Subcutaneous abdominal adipose tissue (tissue), 5 donors: ENCODE results near the gene GAGE12H.
"Not testable (repeated sequence)": the region's sequence is repeated elsewhere in the genome, so short reads cannot be mapped to it uniquely, and the experiment has no call there.

ENCODE experiments used
- H3K27ac ChIP-seq: one replicate; pipeline ENCODE4 v1.7.0; 2013; ENCODE audit warnings: low read depth, mild to moderate bottlenecking, inconsistent platforms, low read length, moderate library complexity
- H3K27me3 ChIP-seq, 5 donors: one replicate each; pipeline ENCODE4 v1.7.0; 2013; ENCODE audit warnings: low read length in 5 of 5, inconsistent platforms in 1 of 5; ENCODE audit not compliant: control insufficient read depth in 5 of 5, insufficient read depth in 4 of 5
- H3K36me3 ChIP-seq, 5 donors: one replicate each; pipeline ENCODE4 v1.7.0; 2013; ENCODE audit warnings: low read length in 5 of 5; ENCODE audit not compliant: control insufficient read depth in 5 of 5, insufficient read depth in 5 of 5
- H3K4me1 ChIP-seq, 5 donors: one replicate each; pipeline ENCODE4 v1.7.0; 2013; ENCODE audit warnings: low read length in 5 of 5, mild to moderate bottlenecking in 3 of 5, moderate library complexity in 1 of 5; ENCODE audit not compliant: control insufficient read depth in 5 of 5, insufficient read depth in 5 of 5
- H3K4me3 ChIP-seq, 5 donors: one replicate each; pipeline ENCODE4 v1.7.0; 2013; ENCODE audit warnings: low read length in 5 of 5, low read depth in 1 of 5
- H3K9ac ChIP-seq, 5 donors: one replicate each; pipeline ENCODE4 v1.7.0; 2013; ENCODE audit warnings: low read length in 5 of 5, mild to moderate bottlenecking in 4 of 5, moderate library complexity in 3 of 5
- H3K9me3 ChIP-seq, 5 donors: one replicate each; pipeline ENCODE4 v1.7.0; 2013; ENCODE audit warnings: low read length in 5 of 5; ENCODE audit not compliant: control insufficient read depth in 5 of 5
- donor health status: healthy.
- donor health status: healthy.
- donor health status: healthy.
- donor health status: healthy.
- donor health status: healthy.

Gene GAGE12H, protein sequence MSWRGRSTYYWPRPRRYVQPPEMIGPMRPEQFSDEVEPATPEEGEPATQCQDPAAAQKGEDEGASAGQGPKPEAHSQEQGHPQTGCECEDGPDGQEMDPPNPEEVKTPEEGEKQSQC

DNA sequence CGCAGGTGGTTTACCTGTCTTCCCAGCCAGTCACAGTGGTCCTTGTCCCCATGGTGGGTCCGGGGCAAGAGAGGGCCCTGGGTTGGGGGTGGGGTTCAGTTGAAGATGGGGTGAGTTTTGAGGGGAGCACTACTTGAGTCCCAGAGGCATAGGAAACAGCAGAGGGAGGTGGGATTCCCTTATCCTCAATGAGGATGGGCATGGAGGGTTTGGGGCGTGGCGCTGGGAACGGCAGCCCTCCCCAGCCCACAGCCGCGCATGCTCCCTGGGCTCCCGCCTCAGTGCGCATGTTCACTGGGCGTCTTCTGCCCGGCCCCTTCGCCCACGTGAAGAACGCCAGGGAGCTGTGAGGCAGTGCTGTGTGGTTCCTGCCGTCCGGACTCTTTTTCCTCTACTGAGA, at the start of gene GAGE12H:
GAGE12H (plus strand) TSS at position 301 of the 400 bp plus-strand sequence. CDS start 1,155 bp downstream, outside the sequence.
- H3K4me3 ChIP-seq, H3K27me3 ChIP-seq, H3K4me1 ChIP-seq, H3K27ac ChIP-seq, H3K9me3 ChIP-seq, H3K9ac ChIP-seq, H3K36me3 ChIP-seq: not testable (repeated sequence)

DNA sequence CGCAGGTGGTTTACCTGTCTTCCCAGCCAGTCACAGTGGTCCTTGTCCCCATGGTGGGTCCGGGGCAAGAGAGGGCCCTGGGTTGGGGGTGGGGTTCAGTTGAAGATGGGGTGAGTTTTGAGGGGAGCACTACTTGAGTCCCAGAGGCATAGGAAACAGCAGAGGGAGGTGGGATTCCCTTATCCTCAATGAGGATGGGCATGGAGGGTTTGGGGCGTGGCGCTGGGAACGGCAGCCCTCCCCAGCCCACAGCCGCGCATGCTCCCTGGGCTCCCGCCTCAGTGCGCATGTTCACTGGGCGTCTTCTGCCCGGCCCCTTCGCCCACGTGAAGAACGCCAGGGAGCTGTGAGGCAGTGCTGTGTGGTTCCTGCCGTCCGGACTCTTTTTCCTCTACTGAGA, 47.9 kb upstream of the GAGE12H start, which contains the start of gene GAGE12C:
GAGE12C (plus strand) TSS at position 301 of the 400 bp plus-strand sequence. CDS start 1,155 bp downstream, outside the sequence.
- H3K4me3 ChIP-seq, H3K27ac ChIP-seq, H3K36me3 ChIP-seq, H3K27me3 ChIP-seq, H3K9me3 ChIP-seq, H3K4me1 ChIP-seq, H3K9ac ChIP-seq: not testable (repeated sequence)

DNA sequence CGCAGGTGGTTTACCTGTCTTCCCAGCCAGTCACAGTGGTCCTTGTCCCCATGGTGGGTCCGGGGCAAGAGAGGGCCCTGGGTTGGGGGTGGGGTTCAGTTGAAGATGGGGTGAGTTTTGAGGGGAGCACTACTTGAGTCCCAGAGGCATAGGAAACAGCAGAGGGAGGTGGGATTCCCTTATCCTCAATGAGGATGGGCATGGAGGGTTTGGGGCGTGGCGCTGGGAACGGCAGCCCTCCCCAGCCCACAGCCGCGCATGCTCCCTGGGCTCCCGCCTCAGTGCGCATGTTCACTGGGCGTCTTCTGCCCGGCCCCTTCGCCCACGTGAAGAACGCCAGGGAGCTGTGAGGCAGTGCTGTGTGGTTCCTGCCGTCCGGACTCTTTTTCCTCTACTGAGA, 38.3 kb upstream of the GAGE12H start, which contains the start of gene GAGE12D:
GAGE12D (plus strand) TSS at position 301 of the 400 bp plus-strand sequence. CDS start 1,155 bp downstream, outside the sequence.
- not testable (repeated sequence) for H3K36me3 ChIP-seq, H3K4me3 ChIP-seq, H3K27me3 ChIP-seq, H3K9me3 ChIP-seq, H3K4me1 ChIP-seq, H3K27ac ChIP-seq, H3K9ac ChIP-seq

DNA sequence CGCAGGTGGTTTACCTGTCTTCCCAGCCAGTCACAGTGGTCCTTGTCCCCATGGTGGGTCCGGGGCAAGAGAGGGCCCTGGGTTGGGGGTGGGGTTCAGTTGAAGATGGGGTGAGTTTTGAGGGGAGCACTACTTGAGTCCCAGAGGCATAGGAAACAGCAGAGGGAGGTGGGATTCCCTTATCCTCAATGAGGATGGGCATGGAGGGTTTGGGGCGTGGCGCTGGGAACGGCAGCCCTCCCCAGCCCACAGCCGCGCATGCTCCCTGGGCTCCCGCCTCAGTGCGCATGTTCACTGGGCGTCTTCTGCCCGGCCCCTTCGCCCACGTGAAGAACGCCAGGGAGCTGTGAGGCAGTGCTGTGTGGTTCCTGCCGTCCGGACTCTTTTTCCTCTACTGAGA, 28.8 kb upstream of the GAGE12H start, which contains the start of gene GAGE12E:
GAGE12E (plus strand) TSS at position 301 of the 400 bp plus-strand sequence. CDS start 1,155 bp downstream, outside the sequence.
- not testable (repeated sequence) for H3K9me3 ChIP-seq, H3K36me3 ChIP-seq, H3K9ac ChIP-seq, H3K27me3 ChIP-seq, H3K4me1 ChIP-seq, H3K4me3 ChIP-seq, H3K27ac ChIP-seq

DNA sequence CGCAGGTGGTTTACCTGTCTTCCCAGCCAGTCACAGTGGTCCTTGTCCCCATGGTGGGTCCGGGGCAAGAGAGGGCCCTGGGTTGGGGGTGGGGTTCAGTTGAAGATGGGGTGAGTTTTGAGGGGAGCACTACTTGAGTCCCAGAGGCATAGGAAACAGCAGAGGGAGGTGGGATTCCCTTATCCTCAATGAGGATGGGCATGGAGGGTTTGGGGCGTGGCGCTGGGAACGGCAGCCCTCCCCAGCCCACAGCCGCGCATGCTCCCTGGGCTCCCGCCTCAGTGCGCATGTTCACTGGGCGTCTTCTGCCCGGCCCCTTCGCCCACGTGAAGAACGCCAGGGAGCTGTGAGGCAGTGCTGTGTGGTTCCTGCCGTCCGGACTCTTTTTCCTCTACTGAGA, 19.2 kb upstream of the GAGE12H start, which contains the start of gene GAGE12F:
GAGE12F (plus strand) TSS at position 301 of the 400 bp plus-strand sequence. CDS start 1,155 bp downstream, outside the sequence.
- H3K4me3 ChIP-seq, H3K36me3 ChIP-seq, H3K9ac ChIP-seq, H3K9me3 ChIP-seq, H3K27me3 ChIP-seq, H3K27ac ChIP-seq, H3K4me1 ChIP-seq: not testable (repeated sequence)

DNA sequence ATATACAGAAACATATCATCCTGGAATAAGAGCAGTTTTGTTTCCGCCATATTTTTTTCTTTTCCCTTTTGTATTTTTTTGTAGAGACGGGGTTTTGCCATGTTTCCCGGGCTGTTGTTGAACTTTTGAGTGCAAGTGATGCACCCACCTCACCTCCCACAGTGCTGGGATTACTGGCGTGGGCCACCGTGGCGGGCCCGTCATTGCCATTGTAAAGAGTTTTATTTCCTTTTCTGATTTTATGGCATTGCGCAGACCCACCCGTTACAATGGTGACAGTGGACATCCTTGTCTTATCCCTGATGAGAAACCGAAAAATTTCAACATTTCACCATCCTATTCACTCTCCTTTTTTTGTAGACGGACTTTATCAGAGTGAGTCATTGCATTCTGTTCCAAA, 11.0 kb upstream of the GAGE12H start:
- not testable (repeated sequence) for H3K4me3 ChIP-seq, H3K27me3 ChIP-seq, H3K9ac ChIP-seq, H3K9me3 ChIP-seq, H3K4me1 ChIP-seq, H3K36me3 ChIP-seq, H3K27ac ChIP-seq

DNA sequence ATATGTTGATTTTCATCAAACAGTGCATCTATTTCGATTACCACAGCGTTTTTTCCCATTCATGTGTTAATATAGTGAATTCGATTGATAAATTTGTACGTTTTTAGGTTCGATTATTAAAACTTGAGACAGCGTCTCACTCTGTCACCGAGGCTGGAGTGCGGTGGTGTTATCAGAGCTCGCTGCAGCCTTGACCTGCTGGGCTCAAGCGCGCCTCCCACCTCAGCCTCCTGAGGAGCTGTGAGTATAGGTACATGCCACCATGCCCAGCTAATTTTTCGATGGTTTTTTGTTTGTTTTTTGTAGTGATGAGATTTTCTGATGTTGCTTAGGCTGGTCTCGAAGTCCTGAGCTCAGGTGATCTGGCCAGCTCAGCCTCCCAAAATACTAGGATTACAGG, 10.6 kb upstream of the GAGE12H start:
- not testable (repeated sequence) for H3K9me3 ChIP-seq, H3K4me1 ChIP-seq, H3K9ac ChIP-seq, H3K27me3 ChIP-seq, H3K27ac ChIP-seq, H3K36me3 ChIP-seq, H3K4me3 ChIP-seq

DNA sequence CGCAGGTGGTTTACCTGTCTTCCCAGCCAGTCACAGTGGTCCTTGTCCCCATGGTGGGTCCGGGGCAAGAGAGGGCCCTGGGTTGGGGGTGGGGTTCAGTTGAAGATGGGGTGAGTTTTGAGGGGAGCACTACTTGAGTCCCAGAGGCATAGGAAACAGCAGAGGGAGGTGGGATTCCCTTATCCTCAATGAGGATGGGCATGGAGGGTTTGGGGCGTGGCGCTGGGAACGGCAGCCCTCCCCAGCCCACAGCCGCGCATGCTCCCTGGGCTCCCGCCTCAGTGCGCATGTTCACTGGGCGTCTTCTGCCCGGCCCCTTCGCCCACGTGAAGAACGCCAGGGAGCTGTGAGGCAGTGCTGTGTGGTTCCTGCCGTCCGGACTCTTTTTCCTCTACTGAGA, 9.6 kb upstream of the GAGE12H start, which contains the start of gene GAGE12G:
GAGE12G (plus strand) TSS at position 301 of the 400 bp plus-strand sequence. CDS start 1,155 bp downstream, outside the sequence.
- not testable (repeated sequence) for H3K4me1 ChIP-seq, H3K9ac ChIP-seq

DNA sequence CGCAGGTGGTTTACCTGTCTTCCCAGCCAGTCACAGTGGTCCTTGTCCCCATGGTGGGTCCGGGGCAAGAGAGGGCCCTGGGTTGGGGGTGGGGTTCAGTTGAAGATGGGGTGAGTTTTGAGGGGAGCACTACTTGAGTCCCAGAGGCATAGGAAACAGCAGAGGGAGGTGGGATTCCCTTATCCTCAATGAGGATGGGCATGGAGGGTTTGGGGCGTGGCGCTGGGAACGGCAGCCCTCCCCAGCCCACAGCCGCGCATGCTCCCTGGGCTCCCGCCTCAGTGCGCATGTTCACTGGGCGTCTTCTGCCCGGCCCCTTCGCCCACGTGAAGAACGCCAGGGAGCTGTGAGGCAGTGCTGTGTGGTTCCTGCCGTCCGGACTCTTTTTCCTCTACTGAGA, 9.4 kb downstream of the GAGE12H start, which contains the start of gene GAGE2A:
GAGE2A (plus strand) TSS at position 301 of the 400 bp plus-strand sequence. CDS start 1,155 bp downstream, outside the sequence.
- H3K27ac ChIP-seq, H3K9me3 ChIP-seq, H3K36me3 ChIP-seq, H3K4me3 ChIP-seq, H3K9ac ChIP-seq, H3K27me3 ChIP-seq, H3K4me1 ChIP-seq: not testable (repeated sequence)

More for the DNA sequence above, 9.6 kb upstream of the GAGE12H start, which contains the start of gene GAGE12G:
- H3K9me3 ChIP-seq, H3K27me3 ChIP-seq, H3K27ac ChIP-seq, H3K4me3 ChIP-seq, H3K36me3 ChIP-seq: not testable (repeated sequence)

DNA sequence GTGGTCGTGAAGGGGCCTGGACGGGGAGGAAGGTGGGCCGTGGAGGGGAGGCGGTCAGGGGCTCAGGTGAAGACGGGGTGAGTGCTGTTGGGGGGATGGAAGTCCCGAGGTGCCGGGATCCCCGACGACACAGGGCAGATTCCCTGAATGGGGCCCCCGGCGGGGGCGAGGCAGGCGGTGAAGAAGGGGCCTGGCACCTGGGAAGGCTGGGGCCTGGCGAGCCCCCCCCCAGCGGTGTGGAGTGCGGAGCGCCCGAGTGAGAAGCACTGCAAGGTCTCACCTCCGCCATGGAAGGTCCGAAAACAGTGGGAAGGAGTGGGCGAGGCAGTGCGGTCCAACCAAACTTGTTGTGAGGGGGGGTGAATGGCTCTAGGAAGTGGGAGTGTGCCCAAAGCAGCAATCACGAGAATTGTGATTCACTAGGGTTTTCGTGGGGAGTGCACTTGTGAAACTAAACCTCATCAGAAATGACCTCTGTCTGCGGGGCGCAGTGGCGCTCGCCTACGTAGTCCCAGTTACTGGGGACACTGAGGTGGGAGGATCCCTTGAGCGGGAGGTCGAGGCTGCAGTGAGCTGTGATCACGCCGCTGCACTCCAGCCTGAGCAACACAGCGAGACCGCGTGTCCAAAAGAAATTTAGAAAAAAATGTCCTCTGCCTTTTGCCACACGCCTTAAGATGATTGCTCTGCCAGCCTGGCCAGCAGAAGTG, 10.2 kb downstream of the GAGE12H start:
- not testable (repeated sequence) for H3K27ac ChIP-seq, H3K4me1 ChIP-seq, H3K27me3 ChIP-seq, H3K9me3 ChIP-seq, H3K36me3 ChIP-seq, H3K9ac ChIP-seq, H3K4me3 ChIP-seq
